Cardiac muscle cell (in vitro differentiated cells and primary cell): Measurements from ENCODE around the gene NOX3. TPM values are rescaled to one million over a fixed set of nuclear protein-coding genes. Genes with fewer than 3 reads are reported as not detected.
A peak's percentile ranks its signal among the peaks of the same experiment; 100 is the strongest.

ENCODE experiments used
- DNase-seq, 2 donors: peaks; one replicate each; pipeline versions ENCODE4 v3.0.0 to v3.0.0-alpha.2; 2010 to 2017; ENCODE audit warnings: low read depth in 1 of 2, low spot score in 1 of 2
- H3K27ac ChIP-seq: fragments of 200-600 bp; sonication (generic); 2 replicates; pipeline ENCODE4 v1.5.1; 2016
- H3K27me3 ChIP-seq: fragments of 200-600 bp; sonication (generic); 2 replicates; pipeline ENCODE4 v1.6.0; 2016; ENCODE audit warnings: control low read depth
- H3K36me3 ChIP-seq: fragments of 200-600 bp; sonication (generic); 2 replicates; pipeline ENCODE4 v1.5.1; 2016; ENCODE audit warnings: control low read depth
- H3K4me1 ChIP-seq: fragments of 200-600 bp; sonication (generic); 2 replicates; pipeline ENCODE4 v1.8.1; 2017; ENCODE audit warnings: low read depth, mild to moderate bottlenecking, mixed run types
- H3K4me3 ChIP-seq: fragments of 200-600 bp; sonication (generic); 2 replicates; pipeline ENCODE4 v1.5.1; 2016; ENCODE audit warnings: mild to moderate bottlenecking
- H3K9me3 ChIP-seq: fragments of 200-600 bp; sonication (generic); 2 replicates; pipeline ENCODE4 v1.5.1; 2017; ENCODE audit warnings: low read depth, mild to moderate bottlenecking, control low read depth
- polyA plus RNA-seq: library from polyadenylated mRNA; unstranded; fragments of >200 nt; fragmentation: Nextera tagmentation; extraction: Ambion mirVana; gene quantifications from 2 replicates; pipeline ENCODE4 v1.2.1, GENCODE V29; 2016
- total RNA-seq: library from RNA; depleted of rRNA; stranded (reverse); fragments of >200 nt; gene quantifications from 2 replicates; pipeline ENCODE4 v1.2.3, GENCODE V29; 2016
- TF ChIP-seq, protein P1 (sequence below): IDR thresholded peaks from 2 replicates; pipeline ENCODE4 v1.5.1; 2012; ENCODE audit warnings: low read depth, mild to moderate bottlenecking, low read length

The NOX3 gene
- total and polyA plus RNA-seq, 2 experiments from 2014 or later = not detected

GRCh38 chr6:155381673-155382337, 73.8 kb downstream of the NOX3 start:
- no peaks in the 10 kb centered on the region for H3K4me1 ChIP-seq
- H3K27me3 ChIP-seq = no peaks in the 10 kb centered on the region
- H3K4me3 ChIP-seq = no peak overlapping the region
- DNase-seq = no peak
- H3K9me3 ChIP-seq = no peaks in the 10 kb centered on the region
- TF ChIP-seq, protein P1, sequence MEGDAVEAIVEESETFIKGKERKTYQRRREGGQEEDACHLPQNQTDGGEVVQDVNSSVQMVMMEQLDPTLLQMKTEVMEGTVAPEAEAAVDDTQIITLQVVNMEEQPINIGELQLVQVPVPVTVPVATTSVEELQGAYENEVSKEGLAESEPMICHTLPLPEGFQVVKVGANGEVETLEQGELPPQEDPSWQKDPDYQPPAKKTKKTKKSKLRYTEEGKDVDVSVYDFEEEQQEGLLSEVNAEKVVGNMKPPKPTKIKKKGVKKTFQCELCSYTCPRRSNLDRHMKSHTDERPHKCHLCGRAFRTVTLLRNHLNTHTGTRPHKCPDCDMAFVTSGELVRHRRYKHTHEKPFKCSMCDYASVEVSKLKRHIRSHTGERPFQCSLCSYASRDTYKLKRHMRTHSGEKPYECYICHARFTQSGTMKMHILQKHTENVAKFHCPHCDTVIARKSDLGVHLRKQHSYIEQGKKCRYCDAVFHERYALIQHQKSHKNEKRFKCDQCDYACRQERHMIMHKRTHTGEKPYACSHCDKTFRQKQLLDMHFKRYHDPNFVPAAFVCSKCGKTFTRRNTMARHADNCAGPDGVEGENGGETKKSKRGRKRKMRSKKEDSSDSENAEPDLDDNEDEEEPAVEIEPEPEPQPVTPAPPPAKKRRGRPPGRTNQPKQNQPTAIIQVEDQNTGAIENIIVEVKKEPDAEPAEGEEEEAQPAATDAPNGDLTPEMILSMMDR = no peak
- no peaks in the 10 kb centered on the region for H3K36me3 ChIP-seq
- H3K27ac ChIP-seq = no peak overlapping the region

GRCh38 chr6:155380666-155381332, 74.8 kb downstream of the NOX3 start:
- Histone ChIP-seq H3K27me3 (no peaks in the 10 kb centered on the region), H3K4me3 (no peak overlapping the region), H3K4me1 (no peaks in the 10 kb centered on the region), H3K27ac (no peak overlapping the region), H3K9me3 (no peaks in the 10 kb centered on the region), H3K36me3 (no peaks in the 10 kb centered on the region)
- TF ChIP-seq, protein P1 = no peak
- DNase-seq = no peak

DNA sequence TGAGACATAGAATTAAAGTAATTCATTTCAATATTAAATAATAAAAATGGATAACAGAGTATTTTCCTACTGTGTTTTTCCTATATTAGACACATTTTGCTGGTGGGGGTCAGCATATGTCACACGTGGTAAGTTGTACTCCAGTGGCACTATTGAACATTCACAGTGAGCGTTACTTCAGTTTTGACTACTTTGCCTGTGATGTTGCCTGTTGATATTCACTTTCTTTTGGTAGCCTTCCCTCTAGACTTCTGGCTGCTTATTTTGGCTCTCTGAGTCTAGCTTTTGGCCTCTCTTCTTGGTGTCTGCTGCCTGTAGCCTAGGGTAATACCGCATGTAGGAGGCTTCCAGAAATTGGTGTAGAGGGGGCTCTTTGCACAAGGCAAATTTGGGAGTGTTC, 76.9 kb downstream of the NOX3 start:
- TF ChIP-seq, protein P1 = no peak
- H3K4me3 ChIP-seq = no peak overlapping the region
- no peaks in the 10 kb centered on the region for H3K27me3 ChIP-seq
- H3K36me3 ChIP-seq = no peaks in the 10 kb centered on the region
- no peaks in the 10 kb centered on the region for H3K4me1 ChIP-seq
- DNase-seq = no peak
- H3K9me3 ChIP-seq = no peaks in the 10 kb centered on the region
- no peak overlapping the region for H3K27ac ChIP-seq

DNA sequence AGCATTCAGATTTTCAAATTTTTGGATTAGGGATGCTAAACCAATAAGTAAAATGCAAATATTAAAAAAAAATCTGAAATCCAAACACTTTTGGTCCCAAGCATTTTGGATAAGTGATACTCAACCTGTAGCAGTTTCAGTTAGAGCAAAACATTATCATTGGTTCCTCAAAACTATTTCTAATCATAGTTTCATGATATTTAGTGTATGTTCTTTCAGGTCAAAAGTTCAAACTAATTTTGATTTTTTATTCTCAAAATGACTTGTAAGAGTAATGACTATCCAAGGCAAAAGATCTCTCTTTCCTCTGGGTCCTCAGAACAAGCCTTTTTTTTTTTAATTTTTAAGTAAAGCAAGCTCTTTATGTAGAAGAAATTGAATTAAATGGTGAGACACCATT, 77.4 kb downstream of the NOX3 start:
- Histone ChIP-seq H3K27ac (no peak overlapping the region), H3K27me3 (no peaks in the 10 kb centered on the region), H3K4me1 (no peaks in the 10 kb centered on the region), H3K36me3 (no peaks in the 10 kb centered on the region), H3K9me3 (no peaks in the 10 kb centered on the region), H3K4me3 (no peak overlapping the region)
- TF ChIP-seq, protein P1 = no peak
- no peak for DNase-seq

DNA sequence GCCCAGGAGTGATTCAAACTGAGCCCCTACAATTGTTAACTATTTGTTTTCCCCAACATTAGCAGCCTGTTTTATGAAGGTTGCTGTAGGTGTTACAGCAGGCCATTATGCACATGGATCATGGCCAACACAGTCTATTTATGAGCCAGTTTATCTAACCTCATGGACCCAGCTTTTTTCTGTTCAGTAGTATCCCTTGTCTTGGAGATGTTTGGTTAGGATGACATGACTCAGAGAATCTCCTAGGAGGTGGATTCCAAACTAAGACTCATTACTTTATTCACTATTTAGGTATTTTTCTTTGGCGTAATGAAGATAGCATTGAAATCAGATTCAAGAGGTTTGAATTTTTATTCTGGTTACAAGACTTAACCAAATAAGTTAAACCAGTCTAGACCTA, 78.6 kb downstream of the NOX3 start:
- Histone ChIP-seq H3K4me1 (no peaks in the 10 kb centered on the region), H3K4me3 (no peak overlapping the region), H3K27me3 (no peaks in the 10 kb centered on the region), H3K36me3 (no peaks in the 10 kb centered on the region), H3K27ac (no peak overlapping the region), H3K9me3 (no peaks in the 10 kb centered on the region)
- TF ChIP-seq, protein P1 = no peak
- peak in 1 of 2 donors; percentile 33 for DNase-seq
